H1 (cell line): ENCODE results near the gene TSPAN17. TPM values are rescaled to one million over a fixed set of nuclear protein-coding genes. Genes with fewer than 3 reads are reported as not detected.

Experiments used
- BACH1 ChIP-seq: IDR thresholded peaks from 2 replicates; pipeline ENCODE4 v1.6.1; 2012; ENCODE audit warnings: low read length, improper control_type of control experiment
- CBX5 ChIP-seq: fragments of 300-800, 300-1000 bp; sonication (generic); IDR thresholded peaks from 2 replicates; pipeline ENCODE4 v1.7.1; 2016; ENCODE audit warnings: antibody characterized with exemption, low read length, low read depth
- CEBPB ChIP-seq: IDR thresholded peaks from 2 replicates; pipeline ENCODE4 v1.6.1; 2012; ENCODE audit warnings: low read depth, low read length
- EGR1 ChIP-seq: IDR thresholded peaks from 2 replicates; pipeline ENCODE4 v1.6.1; 2011; ENCODE audit warnings: low read depth, low read length, borderline replicate concordance
- FOSL1 ChIP-seq: IDR thresholded peaks from 2 replicates; pipeline ENCODE4 v1.6.1; 2011; ENCODE audit warnings: mild to moderate bottlenecking, low read depth, low read length, moderate library complexity; ENCODE audit not compliant: insufficient read depth
- GABPA ChIP-seq: IDR thresholded peaks from 2 replicates; pipeline ENCODE4 v1.6.1; 2011; ENCODE audit warnings: mild to moderate bottlenecking, low read length, moderate library complexity, borderline replicate concordance; ENCODE audit not compliant: insufficient read depth
- HDAC6 ChIP-seq: IDR thresholded peaks from one replicate; pipeline ENCODE4 v1.7.1; 2012; ENCODE audit warnings: low read depth, mild to moderate bottlenecking, inconsistent platforms, low read length, moderate library complexity
- JUND ChIP-seq: IDR thresholded peaks from 2 replicates; pipeline ENCODE4 v1.6.1; 2011; ENCODE audit warnings: mild to moderate bottlenecking, improper control_type of control experiment, low read length
- POLR2A ChIP-seq, 2 experiments: IDR thresholded peaks; 1 replicate in 1 of 2; 2 replicates in 1 of 2; pipeline ENCODE4 v1.6.1; 2011; ENCODE audit warnings: low read depth in 2 of 2, low read length in 2 of 2, mild to moderate bottlenecking in 2 of 2; ENCODE audit errors: control extremely low read depth in 1 of 2
- RAD21 ChIP-seq, 2 experiments: IDR thresholded peaks in 1 of 2; conservative IDR thresholded peaks in 1 of 2; 2 replicates each; pipeline ENCODE4 v1.6.1; 2011; ENCODE audit warnings: low read depth in 2 of 2, low read length in 2 of 2, improper control_type of control experiment in 1 of 2, inconsistent platforms in 1 of 2, mild to moderate bottlenecking in 1 of 2, moderate library complexity in 1 of 2
- RXRA ChIP-seq: IDR thresholded peaks from 2 replicates; pipeline ENCODE4 v1.6.1; 2011; ENCODE audit warnings: low read depth, mild to moderate bottlenecking, low read length, moderate library complexity; ENCODE audit not compliant: insufficient read depth
- SIX5 ChIP-seq: IDR thresholded peaks from 2 replicates; pipeline ENCODE4 v1.6.1; 2011; ENCODE audit warnings: mild to moderate bottlenecking, low read depth, low read length
- SP1 ChIP-seq: IDR thresholded peaks from 2 replicates; pipeline ENCODE4 v1.6.1; 2011; ENCODE audit warnings: low read depth, low read length
- SRF ChIP-seq: IDR thresholded peaks from 2 replicates; pipeline ENCODE4 v1.6.1; 2011; ENCODE audit warnings: mild to moderate bottlenecking, low read depth, low read length, moderate library complexity
- TAF7 ChIP-seq: optimal IDR thresholded peaks from 2 replicates; pipeline ENCODE3; 2011; ENCODE audit warnings: low read depth, mild to moderate bottlenecking, inconsistent platforms, low read length, moderate library complexity, borderline replicate concordance
- TEAD4 ChIP-seq: IDR thresholded peaks from 2 replicates; pipeline ENCODE4 v1.6.1; 2012; ENCODE audit warnings: low read depth, low read length, inconsistent platforms, mixed read lengths
- polyA plus RNA-seq, 7 experiments: library from polyadenylated mRNA; depleted of rRNA in 3 of 7; stranded (reverse) in 5 of 7; unstranded in 2 of 7; fragments of >200 nt in 5 of 7; fragments of 200-250 nt in 2 of 7; gene quantifications; 1 replicate in 5 of 7; 2 replicates in 1 of 7; 4 replicates in 1 of 7; pipeline versions ENCODE4 v1.2.1 to v1.2.3, GENCODE V29; 2011 to 2013; ENCODE audit warnings: missing spikeins in 2 of 7, mixed read lengths in 2 of 7
- total RNA-seq: library from RNA; stranded (reverse); fragmentation: NEBNext Ultra II Directional; extraction: Animal tissue kit (Norgen Biotek cat#: 25700); gene quantifications from 2 replicates; pipeline ENCODE4 v1.2.1, GENCODE V29; 2021
- TF ChIP-seq, protein P1 (sequence below): IDR thresholded peaks from 2 replicates; pipeline ENCODE4 v1.6.1; 2012; ENCODE audit warnings: inconsistent platforms
- TF ChIP-seq, protein P2 (sequence below): IDR thresholded peaks from 2 replicates; pipeline ENCODE4 v1.6.1; 2011; ENCODE audit warnings: low read depth, mild to moderate bottlenecking, low read length; ENCODE audit not compliant: insufficient read depth
- TF ChIP-seq, protein P3 (sequence below): IDR thresholded peaks from 2 replicates; pipeline ENCODE4 v1.6.1; 2012; ENCODE audit warnings: low read length, inconsistent platforms

The TSPAN17 gene
- total and polyA plus RNA-seq, 2 of the 8 experiments (the other 6 are each of a cell fraction or from before 2014, with no cell fraction given) = 41.5 to 53.7 TPM

DNA sequence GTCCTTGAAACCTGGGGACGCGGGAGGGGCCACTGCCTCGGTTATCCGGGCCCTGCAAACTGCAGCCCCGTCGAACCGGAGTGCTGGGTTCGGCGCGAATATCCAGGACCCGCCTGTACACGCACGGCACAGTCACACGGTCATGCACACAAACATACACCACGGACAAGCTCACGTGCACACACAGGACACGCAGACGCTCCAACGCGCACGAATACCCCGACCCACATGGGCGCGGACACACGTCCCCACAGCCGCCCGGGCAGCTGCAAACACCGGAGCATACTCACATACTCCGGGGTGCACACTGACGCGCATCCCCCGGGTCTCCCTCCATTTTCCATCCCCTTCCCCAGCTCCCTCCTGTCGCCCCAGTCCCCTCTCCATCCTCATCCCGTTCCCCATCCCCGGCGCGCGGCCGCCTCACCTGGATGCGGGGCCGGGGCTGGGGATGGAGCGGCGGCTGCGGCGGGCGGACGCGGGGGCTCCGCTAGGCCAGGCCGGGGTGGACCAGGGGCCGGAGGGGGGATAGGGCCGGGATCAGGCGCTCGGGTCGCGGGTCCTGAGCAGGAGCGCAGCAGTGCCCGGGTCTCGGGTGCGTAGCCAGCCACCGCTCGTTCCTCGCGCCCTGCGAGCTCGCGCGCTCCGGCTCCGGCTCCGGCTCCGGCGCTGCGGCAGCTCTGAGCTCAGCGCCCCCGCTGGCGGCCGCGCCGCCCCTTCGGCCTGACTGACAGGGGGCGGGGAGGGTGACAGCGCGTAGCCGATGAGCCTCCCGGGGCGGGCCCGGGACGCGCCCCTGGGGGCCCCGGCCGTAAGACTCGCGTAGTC is 17.2 kb upstream of the TSPAN17 start, which contains the start of the genes EIF4E1B and SNCB (continued):
- no peak for TF ChIP-seq SIX5
- TF ChIP-seq, protein P1, sequence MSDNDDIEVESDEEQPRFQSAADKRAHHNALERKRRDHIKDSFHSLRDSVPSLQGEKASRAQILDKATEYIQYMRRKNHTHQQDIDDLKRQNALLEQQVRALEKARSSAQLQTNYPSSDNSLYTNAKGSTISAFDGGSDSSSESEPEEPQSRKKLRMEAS = peak; percentile 63
- no peak for TF ChIP-seq SRF
- no peak for TF ChIP-seq JUND
- no peak for TF ChIP-seq BACH1
- no peak for TF ChIP-seq CEBPB
- no peak for TF ChIP-seq RXRA
- TF ChIP-seq CBX5 = no peak
- no peak for TF ChIP-seq RAD21 (IDR thresholded peaks at IDR 0.05 in 1 of 2, conservative IDR thresholded peaks at IDR 0.05 in 1 of 2; ENCODE audit: low read depth in 2 of 2, low read length in 2 of 2)
- TF ChIP-seq EGR1 = peak; percentile 92
- no peak for TF ChIP-seq SP1
- peak; percentile 40 for TF ChIP-seq TAF7
- no peak for TF ChIP-seq GABPA
- TF ChIP-seq, protein P2, sequence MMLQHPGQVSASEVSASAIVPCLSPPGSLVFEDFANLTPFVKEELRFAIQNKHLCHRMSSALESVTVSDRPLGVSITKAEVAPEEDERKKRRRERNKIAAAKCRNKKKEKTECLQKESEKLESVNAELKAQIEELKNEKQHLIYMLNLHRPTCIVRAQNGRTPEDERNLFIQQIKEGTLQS = no peak
- TF ChIP-seq FOSL1 = no peak
- no peak for TF ChIP-seq HDAC6
- TF ChIP-seq POLR2A (IDR thresholded peaks at IDR 0.05; ENCODE audit: control extremely low read depth in 1 of 2, low read depth in 2 of 2, low read length in 2 of 2) = no peak
- TF ChIP-seq TEAD4 = no peak
- TF ChIP-seq, protein P3, sequence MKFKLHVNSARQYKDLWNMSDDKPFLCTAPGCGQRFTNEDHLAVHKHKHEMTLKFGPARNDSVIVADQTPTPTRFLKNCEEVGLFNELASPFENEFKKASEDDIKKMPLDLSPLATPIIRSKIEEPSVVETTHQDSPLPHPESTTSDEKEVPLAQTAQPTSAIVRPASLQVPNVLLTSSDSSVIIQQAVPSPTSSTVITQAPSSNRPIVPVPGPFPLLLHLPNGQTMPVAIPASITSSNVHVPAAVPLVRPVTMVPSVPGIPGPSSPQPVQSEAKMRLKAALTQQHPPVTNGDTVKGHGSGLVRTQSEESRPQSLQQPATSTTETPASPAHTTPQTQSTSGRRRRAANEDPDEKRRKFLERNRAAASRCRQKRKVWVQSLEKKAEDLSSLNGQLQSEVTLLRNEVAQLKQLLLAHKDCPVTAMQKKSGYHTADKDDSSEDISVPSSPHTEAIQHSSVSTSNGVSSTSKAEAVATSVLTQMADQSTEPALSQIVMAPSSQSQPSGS = no peak
